Liver (tissue), 9 donors: Measurements from ENCODE around the gene AHRR. TPM values are rescaled to one million over a fixed set of nuclear protein-coding genes. Genes with fewer than 3 reads are reported as not detected.

Source experiments
- DNase-seq: peaks from one replicate; pipeline ENCODE4 v3.0.0-alpha.2; 2017; ENCODE audit warnings: low spot score
- H3K27ac ChIP-seq, 2 donors: one replicate each; pipeline ENCODE4 v1.7.0; 2013; ENCODE audit warnings: inconsistent platforms in 2 of 2, low read length in 2 of 2, control low read depth in 1 of 2, low read depth in 1 of 2, mild to moderate bottlenecking in 1 of 2
- H3K27me3 ChIP-seq, 4 donors: one replicate each; pipeline versions ENCODE4 v1.6.1 to v1.7.0; 2013; ENCODE audit warnings: low read length in 3 of 4, inconsistent platforms in 1 of 4, mild to moderate bottlenecking in 1 of 4, moderate library complexity in 1 of 4; ENCODE audit not compliant: control insufficient read depth in 4 of 4, insufficient read depth in 4 of 4
- H3K36me3 ChIP-seq, 4 donors: one replicate each; pipeline versions ENCODE4 v1.6.1 to v1.7.0; 2013; ENCODE audit warnings: low read length in 3 of 4, mild to moderate bottlenecking in 3 of 4, low read depth in 1 of 4, moderate library complexity in 1 of 4; ENCODE audit not compliant: control insufficient read depth in 4 of 4, insufficient read depth in 3 of 4
- H3K4me1 ChIP-seq, 4 donors: one replicate each; pipeline versions ENCODE4 v1.6.1 to v1.7.0; 2013; ENCODE audit warnings: low read length in 3 of 4, mild to moderate bottlenecking in 3 of 4, moderate library complexity in 1 of 4; ENCODE audit not compliant: control insufficient read depth in 4 of 4, insufficient read depth in 4 of 4
- H3K4me3 ChIP-seq, 3 donors: one replicate each; pipeline versions ENCODE4 v1.6.1 to v1.7.0; 2013; ENCODE audit warnings: low read length in 3 of 3, control low read depth in 1 of 3, low read depth in 1 of 3, mild to moderate bottlenecking in 1 of 3
- H3K9ac ChIP-seq, 2 donors: one replicate each; pipeline ENCODE4 v1.7.0; 2013; ENCODE audit warnings: low read length in 2 of 2, mild to moderate bottlenecking in 2 of 2, moderate library complexity in 2 of 2, control low read depth in 1 of 2, low read depth in 1 of 2
- H3K9me3 ChIP-seq, 4 donors: one replicate each; pipeline versions ENCODE4 v1.6.1 to v1.7.0; 2013; ENCODE audit warnings: low read length in 3 of 4; ENCODE audit not compliant: control insufficient read depth in 4 of 4
- ATF3 ChIP-seq: IDR thresholded peaks from 2 replicates; pipeline ENCODE4 v1.6.1; 2016; ENCODE audit warnings: antibody characterized with exemption
- CTCF ChIP-seq: fragments of 150-350 bp; IDR thresholded peaks from 2 replicates; pipeline ENCODE4 v1.5.1; 2017; ENCODE audit warnings: improper control_type of control experiment, low read depth, low read length; ENCODE audit not compliant: missing input control
- EGR1 ChIP-seq, 2 donors: IDR thresholded peaks; 2 replicates each; pipeline ENCODE4 v1.6.1; 2016 to 2018; ENCODE audit warnings: antibody characterized with exemption in 2 of 2, low read depth in 2 of 2
- FOXA1 ChIP-seq: IDR thresholded peaks from 2 replicates; pipeline ENCODE4 v1.6.1; 2016; ENCODE audit warnings: antibody characterized with exemption
- FOXA2 ChIP-seq: IDR thresholded peaks from 2 replicates; pipeline ENCODE4 v1.6.1; 2016; ENCODE audit warnings: antibody characterized with exemption
- GABPA ChIP-seq, 2 donors: IDR thresholded peaks in 1 of 2; conservative IDR thresholded peaks in 1 of 2; 2 replicates each; pipeline ENCODE4 v1.6.1; 2016; ENCODE audit warnings: antibody characterized with exemption in 2 of 2, mild to moderate bottlenecking in 1 of 2, moderate library complexity in 1 of 2
- HNF4A ChIP-seq, 2 donors: conservative IDR thresholded peaks; 2 replicates each; pipeline ENCODE4 v1.6.1; 2016; ENCODE audit warnings: antibody characterized with exemption in 2 of 2, mild to moderate bottlenecking in 2 of 2
- HNF4G ChIP-seq: IDR thresholded peaks from 2 replicates; pipeline ENCODE4 v1.6.1; 2016; ENCODE audit warnings: antibody characterized with exemption
- JUND ChIP-seq, 2 donors: IDR thresholded peaks; 2 replicates each; pipeline ENCODE4 v1.6.1; 2016; ENCODE audit warnings: antibody characterized with exemption in 2 of 2
- NR2F2 ChIP-seq: IDR thresholded peaks from 2 replicates; pipeline ENCODE4 v1.6.1; 2016; ENCODE audit warnings: antibody characterized with exemption
- RAD21 ChIP-seq, 2 donors: IDR thresholded peaks; 2 replicates each; pipeline ENCODE4 v1.6.1; 2016; ENCODE audit warnings: antibody characterized with exemption in 2 of 2, mild to moderate bottlenecking in 2 of 2
- RXRA ChIP-seq, 2 donors: IDR thresholded peaks; 2 replicates each; pipeline ENCODE4 v1.6.1; 2017 to 2018; ENCODE audit warnings: antibody characterized with exemption in 2 of 2, mild to moderate bottlenecking in 1 of 2
- SP1 ChIP-seq: IDR thresholded peaks from 2 replicates; pipeline ENCODE4 v1.6.1; 2018; ENCODE audit warnings: antibody characterized with exemption, mild to moderate bottlenecking
- TAF1 ChIP-seq: conservative IDR thresholded peaks from 2 replicates; pipeline ENCODE4 v1.6.1; 2016; ENCODE audit warnings: antibody characterized with exemption, mild to moderate bottlenecking
- YY1 ChIP-seq: IDR thresholded peaks from 2 replicates; pipeline ENCODE4 v1.6.1; 2016; ENCODE audit warnings: antibody characterized with exemption, mild to moderate bottlenecking
- WGBS: extraction: QIAGEN DNeasy Blood & Tissue Kit; methylation state at CpG from one replicate; pipeline ENCODE4 v1.1.7; 2013; 5-methylcytosine and 5-hydroxymethylcytosine counted together
- polyA plus RNA-seq, 2 donors: library from polyadenylated mRNA; stranded (reverse) in 1 of 2; unstranded in 1 of 2; fragments of 200-250 nt in 1 of 2; fragments of >200 nt in 1 of 2; fragmentation: Nextera tagmentation in 1 of 2; extraction: Ambion mirVana in 1 of 2; gene quantifications; one replicate each; pipeline versions ENCODE4 v1.2.1 to v1.2.3, GENCODE V29; 2013 to 2015
- total RNA-seq, 2 donors: library from RNA; depleted of rRNA; stranded (reverse); fragments of >200 nt; gene quantifications; one replicate each; pipeline ENCODE4 v1.2.3, GENCODE V29; 2014
- TF ChIP-seq, protein P1 (sequence below): IDR thresholded peaks from 2 replicates; pipeline ENCODE4 v1.6.1; 2016; ENCODE audit warnings: antibody characterized with exemption, mild to moderate bottlenecking
- TF ChIP-seq, protein P2 (sequence below): IDR thresholded peaks from 2 replicates; pipeline ENCODE4 v1.6.1; 2016; ENCODE audit warnings: antibody characterized with exemption
- TF ChIP-seq, protein P3 (sequence below): IDR thresholded peaks from 2 replicates; pipeline ENCODE4 v1.6.1; 2016; ENCODE audit warnings: antibody characterized with exemption
- donor health status: healthy.
- donor health status: healthy.
- donor health status: healthy.
- donor health status: healthy.
- donor health status: healthy.

AHRR gene
- total and polyA plus RNA-seq, 4 donors = 0.15 to 0.47 (median 0.24) TPM

- H3K36me3 ChIP-seq = peaks cover 0 to 1% (median 0%) of the 10 kb centered on the region in 4 donors
- H3K4me1 ChIP-seq = no peaks in the 10 kb centered on the region
- H3K9ac ChIP-seq = no peak overlapping the region
- WGBS = 93% methylated on average over 52 of the region's 52 CpGs
- no peak for DNase-seq
- H3K27me3 ChIP-seq = no peaks in the 10 kb centered on the region
- H3K4me3 ChIP-seq = no peak overlapping the region
- no peak overlapping the region for H3K27ac ChIP-seq
- TF ChIP-seq HNF4G (no peak), FOXA2 (no peak), TAF1 (no peak), NR2F2 (no peak), RAD21 (IDR thresholded peaks at IDR 0.05) (no peak), RXRA (IDR thresholded peaks at IDR 0.05) (no peak), CTCF (no peak), GABPA (IDR thresholded peaks at IDR 0.05 in 1 of 2, conservative IDR thresholded peaks at IDR 0.05 in 1 of 2) (no peak), HNF4A (conservative IDR thresholded peaks at IDR 0.05) (no peak), YY1 (no peak), SP1 (no peak), FOXA1 (no peak), ATF3 (no peak), JUND (IDR thresholded peaks at IDR 0.05) (no peak), EGR1 (IDR thresholded peaks at IDR 0.05; ENCODE audit: low read depth in 2 of 2) (no peak)
- TF ChIP-seq, protein P1, sequence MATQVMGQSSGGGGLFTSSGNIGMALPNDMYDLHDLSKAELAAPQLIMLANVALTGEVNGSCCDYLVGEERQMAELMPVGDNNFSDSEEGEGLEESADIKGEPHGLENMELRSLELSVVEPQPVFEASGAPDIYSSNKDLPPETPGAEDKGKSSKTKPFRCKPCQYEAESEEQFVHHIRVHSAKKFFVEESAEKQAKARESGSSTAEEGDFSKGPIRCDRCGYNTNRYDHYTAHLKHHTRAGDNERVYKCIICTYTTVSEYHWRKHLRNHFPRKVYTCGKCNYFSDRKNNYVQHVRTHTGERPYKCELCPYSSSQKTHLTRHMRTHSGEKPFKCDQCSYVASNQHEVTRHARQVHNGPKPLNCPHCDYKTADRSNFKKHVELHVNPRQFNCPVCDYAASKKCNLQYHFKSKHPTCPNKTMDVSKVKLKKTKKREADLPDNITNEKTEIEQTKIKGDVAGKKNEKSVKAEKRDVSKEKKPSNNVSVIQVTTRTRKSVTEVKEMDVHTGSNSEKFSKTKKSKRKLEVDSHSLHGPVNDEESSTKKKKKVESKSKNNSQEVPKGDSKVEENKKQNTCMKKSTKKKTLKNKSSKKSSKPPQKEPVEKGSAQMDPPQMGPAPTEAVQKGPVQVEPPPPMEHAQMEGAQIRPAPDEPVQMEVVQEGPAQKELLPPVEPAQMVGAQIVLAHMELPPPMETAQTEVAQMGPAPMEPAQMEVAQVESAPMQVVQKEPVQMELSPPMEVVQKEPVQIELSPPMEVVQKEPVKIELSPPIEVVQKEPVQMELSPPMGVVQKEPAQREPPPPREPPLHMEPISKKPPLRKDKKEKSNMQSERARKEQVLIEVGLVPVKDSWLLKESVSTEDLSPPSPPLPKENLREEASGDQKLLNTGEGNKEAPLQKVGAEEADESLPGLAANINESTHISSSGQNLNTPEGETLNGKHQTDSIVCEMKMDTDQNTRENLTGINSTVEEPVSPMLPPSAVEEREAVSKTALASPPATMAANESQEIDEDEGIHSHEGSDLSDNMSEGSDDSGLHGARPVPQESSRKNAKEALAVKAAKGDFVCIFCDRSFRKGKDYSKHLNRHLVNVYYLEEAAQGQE = no peak
- TF ChIP-seq, protein P2, sequence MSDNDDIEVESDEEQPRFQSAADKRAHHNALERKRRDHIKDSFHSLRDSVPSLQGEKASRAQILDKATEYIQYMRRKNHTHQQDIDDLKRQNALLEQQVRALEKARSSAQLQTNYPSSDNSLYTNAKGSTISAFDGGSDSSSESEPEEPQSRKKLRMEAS = no peak
- TF ChIP-seq, protein P3, sequence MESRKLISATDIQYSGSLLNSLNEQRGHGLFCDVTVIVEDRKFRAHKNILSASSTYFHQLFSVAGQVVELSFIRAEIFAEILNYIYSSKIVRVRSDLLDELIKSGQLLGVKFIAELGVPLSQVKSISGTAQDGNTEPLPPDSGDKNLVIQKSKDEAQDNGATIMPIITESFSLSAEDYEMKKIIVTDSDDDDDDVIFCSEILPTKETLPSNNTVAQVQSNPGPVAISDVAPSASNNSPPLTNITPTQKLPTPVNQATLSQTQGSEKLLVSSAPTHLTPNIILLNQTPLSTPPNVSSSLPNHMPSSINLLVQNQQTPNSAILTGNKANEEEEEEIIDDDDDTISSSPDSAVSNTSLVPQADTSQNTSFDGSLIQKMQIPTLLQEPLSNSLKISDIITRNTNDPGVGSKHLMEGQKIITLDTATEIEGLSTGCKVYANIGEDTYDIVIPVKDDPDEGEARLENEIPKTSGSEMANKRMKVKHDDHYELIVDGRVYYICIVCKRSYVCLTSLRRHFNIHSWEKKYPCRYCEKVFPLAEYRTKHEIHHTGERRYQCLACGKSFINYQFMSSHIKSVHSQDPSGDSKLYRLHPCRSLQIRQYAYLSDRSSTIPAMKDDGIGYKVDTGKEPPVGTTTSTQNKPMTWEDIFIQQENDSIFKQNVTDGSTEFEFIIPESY = no peak
- H3K9me3 ChIP-seq = no peaks in the 10 kb centered on the region
These were observed 99.2 kb downstream of the AHRR start for GRCh38 chr5:420632-421286.
